Esophagus muscularis mucosa (tissue), 4 donors: Measurements from ENCODE around the gene CRLF2. TPM values are rescaled to one million over a fixed set of nuclear protein-coding genes. Genes with fewer than 3 reads are reported as not detected.
"Not testable (repeated sequence)": the region's sequence is repeated elsewhere in the genome, so short reads cannot be mapped to it uniquely, and the experiment has no call there.

Experiments used
- DNase-seq: peaks from one replicate; pipeline ENCODE4 v3.0.0-alpha.2; 2017; ENCODE audit errors: extremely low spot score
- H3K27ac ChIP-seq, 4 donors: fragments of 200-600 bp; sonication (generic); replicated peaks in 1 of 4; 1 replicate in 3 of 4; 2 replicates in 1 of 4; pipeline ENCODE4 v1.5.1; 2016 to 2019; ENCODE audit warnings: mild to moderate bottlenecking in 1 of 4
- H3K27me3 ChIP-seq, 4 donors: fragments of 200-600 bp; sonication (generic); one replicate each; pipeline versions ENCODE4 v1.5.1 to v1.6.0; 2016 to 2019
- H3K36me3 ChIP-seq, 4 donors: fragments of 200-600 bp; sonication (generic); one replicate each; pipeline ENCODE4 v1.5.1; 2016 to 2019
- H3K4me1 ChIP-seq, 4 donors: fragments of 200-600 bp; sonication (generic); one replicate each; pipeline ENCODE4 v1.5.1; 2016 to 2019
- H3K4me3 ChIP-seq, 4 donors: fragments of 200-600 bp; sonication (generic); 1 replicate in 2 of 4; 2 replicates in 2 of 4; pipeline ENCODE4 v1.5.1; 2016 to 2019; ENCODE audit warnings: mild to moderate bottlenecking in 4 of 4, moderate library complexity in 1 of 4
- H3K9me3 ChIP-seq, 4 donors: fragments of 200-600 bp; sonication (generic); 1 replicate in 3 of 4; 2 replicates in 1 of 4; pipeline ENCODE4 v1.5.1; 2016 to 2019
- EP300 ChIP-seq: sonication (generic); formaldehyde crosslinking; IDR thresholded peaks from one replicate; pipeline ENCODE4 v1.6.1; 2017; ENCODE audit warnings: antibody characterized with exemption
- POLR2A ChIP-seq: fragments of 450-650 bp; IDR thresholded peaks from one replicate; pipeline ENCODE4 v1.6.1; 2017; ENCODE audit warnings: antibody characterized with exemption, moderate library complexity, mild to moderate bottlenecking, low read depth
- POLR2AphosphoS5 ChIP-seq, 2 donors: sonication (generic); formaldehyde crosslinking; IDR thresholded peaks; one replicate each; pipeline ENCODE4 v1.6.1; 2017; ENCODE audit warnings: antibody characterized with exemption in 2 of 2
- WGBS: methylation state at CpG from one replicate; pipeline ENCODE4 v1.1.5; 2018; 5-methylcytosine and 5-hydroxymethylcytosine counted together
- intact Hi-C: fragments of 100-400 bp; cut with DNase I; formaldehyde crosslinking; loops from one replicate; pipeline ENCODE4 v1.15.1; 2023
- total RNA-seq, 4 donors: library from RNA; depleted of rRNA; stranded (reverse); fragments of >200 nt; gene quantifications; one replicate each; pipeline versions ENCODE4 v1.1.0 to v1.2.1, GENCODE V29; 2016
- TF ChIP-seq, protein P1 (sequence below), 3 experiments: fragments of 200-600 bp in 2 of 3; fragments of 450-650 bp in 1 of 3; sonication (generic) in 2 of 3; IDR thresholded peaks; one replicate each; pipeline ENCODE4 v1.5.1; 2017 to 2019; ENCODE audit warnings: antibody characterized with exemption in 3 of 3, mild to moderate bottlenecking in 2 of 3, moderate library complexity in 1 of 3

CRLF2 gene
- total RNA-seq, 4 donors from 2014 or later, result 0.63 to 2.1 (median 1.3) TPM; not detected in 1

DNA sequence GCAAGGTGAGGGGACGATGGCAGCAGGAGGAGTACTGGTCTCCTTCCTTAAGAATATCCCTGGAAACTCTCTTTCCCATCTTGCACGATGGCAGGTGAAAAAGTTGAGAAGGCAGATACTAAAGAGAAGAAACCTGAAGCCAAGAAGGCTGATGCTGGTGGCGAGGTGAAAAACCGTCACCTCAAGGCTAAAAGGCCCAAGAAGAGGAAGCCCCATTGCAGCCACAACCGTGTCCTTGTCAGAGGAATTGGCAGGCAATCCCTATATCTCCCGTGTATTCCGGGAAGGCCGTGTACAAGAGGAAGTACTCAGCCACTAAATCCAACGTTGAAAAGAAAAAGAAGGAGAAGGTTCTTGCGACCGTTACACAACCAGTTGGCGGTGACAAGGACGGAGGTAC is 40.0 kb downstream of the CRLF2 start:
- H3K4me3 ChIP-seq, result no peak overlapping the region
- no peaks in the 10 kb centered on the region for H3K36me3 ChIP-seq
- no peak overlapping the region for H3K27ac ChIP-seq
- intact Hi-C loops, result no loop called here
- H3K9me3 ChIP-seq, result no peaks in the 10 kb centered on the region
- no peaks in the 10 kb centered on the region for H3K4me1 ChIP-seq
- DNase-seq, result peak; percentile 78
- H3K27me3 ChIP-seq, result peaks cover 0 to 11% (median 0%) of the 10 kb centered on the region in 4 donors
- 38% methylated on average over 13 of the region's 13 CpGs for WGBS
- TF ChIP-seq POLR2A, result no peak
- TF ChIP-seq, protein P1, sequence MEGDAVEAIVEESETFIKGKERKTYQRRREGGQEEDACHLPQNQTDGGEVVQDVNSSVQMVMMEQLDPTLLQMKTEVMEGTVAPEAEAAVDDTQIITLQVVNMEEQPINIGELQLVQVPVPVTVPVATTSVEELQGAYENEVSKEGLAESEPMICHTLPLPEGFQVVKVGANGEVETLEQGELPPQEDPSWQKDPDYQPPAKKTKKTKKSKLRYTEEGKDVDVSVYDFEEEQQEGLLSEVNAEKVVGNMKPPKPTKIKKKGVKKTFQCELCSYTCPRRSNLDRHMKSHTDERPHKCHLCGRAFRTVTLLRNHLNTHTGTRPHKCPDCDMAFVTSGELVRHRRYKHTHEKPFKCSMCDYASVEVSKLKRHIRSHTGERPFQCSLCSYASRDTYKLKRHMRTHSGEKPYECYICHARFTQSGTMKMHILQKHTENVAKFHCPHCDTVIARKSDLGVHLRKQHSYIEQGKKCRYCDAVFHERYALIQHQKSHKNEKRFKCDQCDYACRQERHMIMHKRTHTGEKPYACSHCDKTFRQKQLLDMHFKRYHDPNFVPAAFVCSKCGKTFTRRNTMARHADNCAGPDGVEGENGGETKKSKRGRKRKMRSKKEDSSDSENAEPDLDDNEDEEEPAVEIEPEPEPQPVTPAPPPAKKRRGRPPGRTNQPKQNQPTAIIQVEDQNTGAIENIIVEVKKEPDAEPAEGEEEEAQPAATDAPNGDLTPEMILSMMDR (IDR thresholded peaks at IDR 0.05), result no peak
- no peak for TF ChIP-seq EP300
- TF ChIP-seq POLR2AphosphoS5 (IDR thresholded peaks at IDR 0.05), result no peak

DNA sequence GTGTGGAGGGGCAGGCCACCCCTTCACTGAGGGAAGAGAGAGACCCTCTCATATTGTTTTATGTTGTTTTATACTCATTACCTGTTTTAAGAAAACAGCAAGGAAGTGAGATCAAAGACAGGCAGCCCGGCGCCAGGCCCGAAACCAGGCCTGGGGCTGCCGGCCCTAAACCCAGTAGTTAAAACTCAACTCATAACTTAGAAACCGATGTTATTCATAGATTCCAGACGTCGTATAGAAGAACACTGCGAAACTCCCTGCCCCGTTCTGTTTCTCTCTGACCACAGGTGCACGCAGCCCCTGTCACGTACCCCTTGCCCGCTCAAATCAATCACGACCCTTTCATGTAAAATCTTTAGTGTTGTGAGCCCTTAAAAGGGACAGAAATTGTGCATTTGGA is 40.5 kb downstream of the CRLF2 start:
- 71% methylated on average over 13 of the region's 13 CpGs for WGBS
- H3K27me3 ChIP-seq, H3K4me3 ChIP-seq, H3K4me1 ChIP-seq, H3K9me3 ChIP-seq, intact Hi-C loops, H3K36me3 ChIP-seq, H3K27ac ChIP-seq: not testable (repeated sequence)
- DNase-seq, result peak; percentile 10

DNA sequence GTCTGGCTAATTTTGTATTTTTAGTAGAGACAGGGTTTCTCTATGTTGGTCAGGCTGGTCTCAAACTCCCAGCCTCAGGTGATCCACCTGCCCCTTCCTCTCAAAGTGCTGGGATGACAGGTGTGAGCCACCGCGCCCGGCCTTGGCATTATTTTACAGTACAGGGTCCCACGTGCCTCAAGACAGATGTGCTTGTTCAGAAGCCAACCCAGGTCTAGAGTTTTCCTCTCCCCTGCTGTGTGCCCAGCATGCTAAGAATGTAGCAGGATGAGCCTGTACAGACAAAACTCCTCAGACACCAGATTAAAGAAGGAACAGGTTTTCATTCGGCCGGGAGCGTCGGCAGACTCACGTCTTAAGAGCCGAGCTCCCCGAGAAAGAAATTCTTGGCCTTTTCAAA is 42.2 kb downstream of the CRLF2 start:
- Histone ChIP-seq H3K9me3 (no peaks in the 10 kb centered on the region), H3K27ac (no peak overlapping the region), H3K36me3 (no peaks in the 10 kb centered on the region), H3K4me1 (no peaks in the 10 kb centered on the region), H3K27me3 (peaks cover 0 to 12% (median 0%) of the 10 kb centered on the region in 4 donors), H3K4me3 (no peak overlapping the region)
- peak; percentile 60 for DNase-seq
- TF ChIP-seq EP300 (no peak), POLR2AphosphoS5 (IDR thresholded peaks at IDR 0.05) (no peak), POLR2A (no peak)
- TF ChIP-seq, protein P1 (IDR thresholded peaks at IDR 0.05), result no peak
- 49% methylated on average over 11 of the region's 11 CpGs for WGBS
- intact Hi-C loops, result no loop called here

DNA sequence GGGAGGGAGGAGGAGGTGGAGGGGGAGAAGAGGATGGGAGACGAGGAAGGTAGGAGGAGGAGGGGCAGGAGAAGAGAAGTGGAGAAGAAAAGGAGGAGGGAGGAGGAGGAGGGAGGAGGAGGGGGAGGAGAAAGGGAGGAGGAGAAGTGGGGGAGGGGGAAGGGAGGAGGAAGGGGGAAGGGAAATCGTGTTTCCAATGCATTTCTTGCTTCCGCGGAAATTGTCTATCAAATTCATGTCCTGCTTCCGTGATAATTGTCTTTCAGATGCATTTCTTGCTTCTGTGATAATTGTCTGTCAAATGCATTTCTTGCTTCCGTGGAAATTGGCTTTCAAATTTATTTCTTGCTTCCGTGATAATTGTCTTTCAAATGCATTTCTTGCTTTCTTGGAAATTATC is 43.3 kb downstream of the CRLF2 start:
- TF ChIP-seq EP300, result no peak
- TF ChIP-seq POLR2A, result no peak
- TF ChIP-seq, protein P1 (IDR thresholded peaks at IDR 0.05), result no peak
- TF ChIP-seq POLR2AphosphoS5 (IDR thresholded peaks at IDR 0.05), result no peak
- peak; percentile 5 for DNase-seq
- WGBS, result 48% methylated on average over 7 of the region's 7 CpGs
- H3K4me3 ChIP-seq, result no peak overlapping the region
- intact Hi-C loops, result no loop called here
- no peak overlapping the region for H3K27ac ChIP-seq
- peaks cover 0 to 12% (median 5%) of the 10 kb centered on the region in 4 donors for H3K27me3 ChIP-seq
- no peaks in the 10 kb centered on the region for H3K36me3 ChIP-seq
- H3K9me3 ChIP-seq, result no peaks in the 10 kb centered on the region
- H3K4me1 ChIP-seq, result no peaks in the 10 kb centered on the region

DNA sequence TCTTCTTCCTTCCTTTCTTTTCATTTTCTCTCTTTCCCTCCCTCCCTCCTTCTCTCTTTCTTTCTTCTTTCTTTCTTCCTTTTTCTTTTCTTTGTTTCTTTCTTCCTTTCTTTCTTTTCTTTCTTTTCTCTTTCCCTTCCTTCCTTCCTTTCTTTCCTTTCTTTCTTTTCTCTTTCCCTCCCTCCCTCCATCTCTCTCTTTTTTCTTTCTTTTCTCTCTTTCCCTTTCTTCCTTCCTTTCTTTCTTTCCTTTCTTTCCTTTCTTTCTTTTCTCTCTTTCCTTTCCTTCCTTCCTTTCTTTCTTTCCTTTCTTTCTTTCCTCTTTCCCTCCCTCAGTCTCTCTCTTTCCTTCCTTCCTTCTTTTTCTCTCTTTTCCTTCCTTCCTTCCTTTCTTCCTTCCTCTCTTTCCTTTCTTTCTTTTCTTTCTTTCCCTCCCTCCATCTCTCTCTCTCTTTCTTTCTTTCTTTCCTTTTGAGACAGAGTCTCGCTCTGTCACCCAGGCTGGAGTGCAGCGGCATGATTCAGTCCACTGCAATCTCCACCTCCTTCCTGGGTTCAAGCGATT is 44.4 kb downstream of the CRLF2 start:
- TF ChIP-seq POLR2A (no peak), POLR2AphosphoS5 (IDR thresholded peaks at IDR 0.05) (no peak), EP300 (no peak)
- TF ChIP-seq, protein P1 (IDR thresholded peaks at IDR 0.05), result no peak
- 93% methylated on average over 3 of the region's 3 CpGs for WGBS
- intact Hi-C loops, result no loop called here

More for the DNA sequence above, 44.4 kb downstream of the CRLF2 start:
- Histone ChIP-seq H3K4me3 (no peak overlapping the region), H3K27ac (no peak overlapping the region), H3K4me1 (no peaks in the 10 kb centered on the region), H3K9me3 (no peaks in the 10 kb centered on the region), H3K27me3 (peaks cover 0 to 24% (median 6%) of the 10 kb centered on the region in 4 donors), H3K36me3 (no peaks in the 10 kb centered on the region)
- peak; percentile 21 for DNase-seq
